ENCODE results near the gene CADPS2.
"Not testable (repeated sequence)": the region's sequence is repeated elsewhere in the genome, so short reads cannot be mapped to it uniquely, and the experiment has no call there.

The CADPS2 gene

GRCh38 chr7:122675011-122675410, 211.2 kb downstream of the CADPS2 start:
- no peak for TF ChIP-seq ZNF274 (IDR thresholded peaks at IDR 0.05; ENCODE audit: low read depth, low read length)
- H3K4me3 ChIP-seq (ENCODE audit: low read length), result no peak overlapping the region

DNA sequence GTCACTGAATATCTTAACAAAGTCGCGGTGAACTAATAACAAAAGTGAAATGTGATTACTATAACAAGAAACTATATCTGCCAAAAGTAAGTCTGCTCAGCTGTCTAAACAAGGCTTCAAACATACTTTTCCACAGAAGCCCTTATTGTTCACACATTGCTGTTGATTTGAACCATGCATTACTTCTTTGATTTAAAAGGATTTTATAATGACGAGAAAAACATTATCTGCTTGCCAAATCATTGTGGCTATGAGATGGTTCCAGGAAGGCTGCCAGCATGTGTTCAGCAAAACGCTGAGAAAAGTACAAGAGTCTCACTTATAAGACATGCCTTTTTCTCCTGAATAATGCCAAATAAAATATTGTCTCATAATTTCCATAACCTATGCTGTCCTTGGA, 211.8 kb downstream of the CADPS2 start:
- no peak for TF ChIP-seq ZNF274 (IDR thresholded peaks at IDR 0.05; ENCODE audit: low read depth, low read length)
- H3K4me3 ChIP-seq (ENCODE audit: low read length), result no peak overlapping the region

DNA sequence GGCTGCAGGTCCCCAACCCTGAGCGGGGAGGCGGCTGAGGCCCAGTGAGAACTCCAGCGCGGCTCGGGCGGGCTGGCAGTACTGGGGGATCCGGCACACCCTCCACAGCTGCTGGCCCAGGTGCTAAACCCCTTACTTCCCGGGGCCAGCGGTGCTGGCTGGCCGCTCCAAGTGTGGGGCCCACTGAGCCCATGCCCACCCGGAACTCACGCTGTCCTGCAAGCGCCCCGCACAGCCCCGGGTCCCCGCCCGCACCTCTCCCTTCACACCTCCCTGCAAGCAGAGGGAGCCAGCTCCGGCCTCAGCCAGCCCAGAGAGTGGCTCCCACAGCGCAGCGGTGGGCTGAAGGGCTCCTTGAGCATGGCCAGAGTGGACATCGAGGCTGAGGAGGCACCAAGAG, 212.3 kb downstream of the CADPS2 start:
- no peak overlapping the region for H3K4me3 ChIP-seq (ENCODE audit: low read length)
- no peak for TF ChIP-seq ZNF274 (IDR thresholded peaks at IDR 0.05; ENCODE audit: low read depth, low read length)

DNA sequence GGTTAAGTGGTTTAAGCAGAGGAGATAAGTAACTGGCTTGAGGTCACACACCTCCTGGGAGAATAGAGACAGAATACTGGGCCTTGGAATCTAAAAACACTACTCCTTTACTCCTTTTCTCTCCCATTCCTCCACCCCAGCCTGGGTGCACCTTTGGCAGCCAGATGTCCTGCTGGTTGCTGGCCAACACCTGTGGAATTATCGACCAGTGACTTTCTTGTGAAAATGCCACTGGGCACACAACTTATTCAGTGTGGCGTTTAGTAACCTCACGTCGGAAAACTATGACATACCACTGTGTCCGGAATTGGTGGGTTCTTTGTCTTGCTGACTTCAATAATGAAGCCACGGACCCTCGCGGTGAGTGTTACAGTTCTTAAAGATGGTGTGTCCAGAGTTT, 213.7 kb downstream of the CADPS2 start:
- TF ChIP-seq ZNF274 (IDR thresholded peaks at IDR 0.05; ENCODE audit: low read depth, low read length), result no peak
- no peak overlapping the region for H3K4me3 ChIP-seq (ENCODE audit: low read length)

DNA sequence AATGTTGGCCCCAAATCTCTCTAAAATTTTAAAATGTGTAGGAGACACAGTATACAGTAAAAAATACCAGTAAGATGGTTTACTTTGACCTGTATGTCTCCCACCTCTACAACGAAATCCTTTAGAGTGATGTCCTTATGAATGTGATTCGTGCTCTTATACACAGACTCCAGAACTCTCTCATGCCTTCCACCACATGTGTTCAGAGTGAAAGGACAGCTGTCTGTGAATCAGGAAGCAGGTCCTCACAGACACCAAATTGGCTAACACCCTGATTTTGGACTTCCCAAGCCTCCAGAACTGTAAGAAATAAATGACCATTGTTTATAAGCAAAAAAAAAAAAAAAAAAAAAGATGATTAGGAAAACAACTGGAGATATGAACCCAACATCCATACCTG, 222.5 kb downstream of the CADPS2 start:
- no peak overlapping the region for H3K4me3 ChIP-seq (ENCODE audit: low read length)
- TF ChIP-seq ZNF274 (IDR thresholded peaks at IDR 0.05; ENCODE audit: low read depth, low read length), result no peak

GRCh38 chr7:122658856-122659255, 227.4 kb downstream of the CADPS2 start:
- no peak for TF ChIP-seq ZNF274 (IDR thresholded peaks at IDR 0.05; ENCODE audit: low read depth, low read length)
- H3K4me3 ChIP-seq (ENCODE audit: low read length), result no peak overlapping the region

DNA sequence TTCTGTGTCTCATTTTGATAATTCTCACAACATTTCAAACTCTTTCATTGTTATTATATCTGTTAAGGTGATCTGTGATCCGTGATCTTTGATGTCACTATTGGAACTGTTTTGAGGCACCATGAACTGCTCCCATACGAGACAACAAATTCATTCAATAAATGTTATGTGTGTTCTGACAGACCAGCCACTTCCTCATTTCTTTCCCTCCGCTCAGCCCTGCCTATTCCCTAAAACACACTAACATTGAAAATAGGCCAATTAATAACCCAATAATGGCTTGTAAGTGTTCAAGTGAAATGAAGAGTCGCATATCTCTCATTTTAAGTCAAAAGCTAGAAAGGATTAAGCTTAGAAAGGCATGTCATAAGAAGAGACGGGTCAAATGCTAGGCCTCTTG, 232.6 kb downstream of the CADPS2 start:
- H3K4me3 ChIP-seq (ENCODE audit: low read length), result no peak overlapping the region
- TF ChIP-seq ZNF274 (IDR thresholded peaks at IDR 0.05; ENCODE audit: low read depth, low read length), result no peak

DNA sequence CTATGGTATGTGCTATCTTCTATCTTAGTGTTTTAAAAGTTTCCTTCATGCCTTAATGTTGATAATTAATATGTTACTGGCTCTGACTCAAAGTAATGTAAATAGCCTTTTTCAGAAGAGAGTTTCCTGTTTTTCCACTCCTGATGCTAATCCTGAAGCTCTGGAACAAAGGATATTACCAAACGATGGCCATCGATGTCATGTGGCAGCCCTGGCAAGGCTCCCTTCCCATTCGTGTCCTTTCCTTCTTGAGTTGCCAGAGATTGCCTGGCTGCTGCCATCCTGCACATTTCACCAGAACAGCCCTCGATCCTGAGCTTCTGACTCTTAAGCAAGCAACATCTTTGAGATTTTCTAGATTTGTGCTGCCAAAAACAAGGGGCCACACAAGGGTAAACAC, 233.4 kb downstream of the CADPS2 start:
- no peak for TF ChIP-seq ZNF274 (IDR thresholded peaks at IDR 0.05; ENCODE audit: low read depth, low read length)
- H3K4me3 ChIP-seq (ENCODE audit: low read length), result no peak overlapping the region

GRCh38 chr7:122651451-122651850, 234.8 kb downstream of the CADPS2 start:
- H3K4me3 ChIP-seq (ENCODE audit: low read length), result no peak overlapping the region
- no peak for TF ChIP-seq ZNF274 (IDR thresholded peaks at IDR 0.05; ENCODE audit: low read depth, low read length)

DNA sequence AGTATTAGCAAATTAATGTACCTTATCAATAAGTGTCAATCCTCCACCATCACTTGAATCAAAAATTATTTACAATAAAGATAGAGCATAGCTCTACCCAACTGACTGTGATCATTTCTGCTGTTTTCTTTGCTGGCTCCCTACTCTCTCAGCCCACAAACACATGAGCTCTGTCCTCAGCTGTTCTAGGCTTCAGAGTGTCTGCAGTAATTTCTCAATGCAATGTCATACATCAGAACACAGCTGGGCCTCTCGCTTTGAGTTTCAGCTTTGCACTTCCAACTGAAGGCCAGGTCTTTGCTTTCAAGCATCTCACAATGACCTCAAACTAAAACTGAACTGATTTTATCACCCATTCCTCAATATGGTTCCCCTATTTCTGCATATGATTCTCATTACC, 243.0 kb downstream of the CADPS2 start:
- no peak overlapping the region for H3K4me3 ChIP-seq (ENCODE audit: low read length)
- no peak for TF ChIP-seq ZNF274 (IDR thresholded peaks at IDR 0.05; ENCODE audit: low read depth, low read length)

GRCh38 chr7:122638459-122638858, 247.8 kb downstream of the CADPS2 start:
- H3K4me3 ChIP-seq (ENCODE audit: low read length), result no peak overlapping the region
- no peak for TF ChIP-seq ZNF274 (IDR thresholded peaks at IDR 0.05; ENCODE audit: low read depth, low read length)

GRCh38 chr7:122637784-122638183, 248.5 kb downstream of the CADPS2 start:
- H3K4me3 ChIP-seq (ENCODE audit: low read length), result no peak overlapping the region
- TF ChIP-seq ZNF274 (IDR thresholded peaks at IDR 0.05; ENCODE audit: low read depth, low read length), result no peak

GRCh38 chr7:122635481-122635880, 250.8 kb downstream of the CADPS2 start:
- not testable (repeated sequence) for H3K4me3 ChIP-seq (ENCODE audit: low read length)

GRCh38 chr7:122633472-122633871, 252.8 kb downstream of the CADPS2 start:
- TF ChIP-seq ZNF274 (IDR thresholded peaks at IDR 0.05; ENCODE audit: low read depth, low read length), result no peak

DNA sequence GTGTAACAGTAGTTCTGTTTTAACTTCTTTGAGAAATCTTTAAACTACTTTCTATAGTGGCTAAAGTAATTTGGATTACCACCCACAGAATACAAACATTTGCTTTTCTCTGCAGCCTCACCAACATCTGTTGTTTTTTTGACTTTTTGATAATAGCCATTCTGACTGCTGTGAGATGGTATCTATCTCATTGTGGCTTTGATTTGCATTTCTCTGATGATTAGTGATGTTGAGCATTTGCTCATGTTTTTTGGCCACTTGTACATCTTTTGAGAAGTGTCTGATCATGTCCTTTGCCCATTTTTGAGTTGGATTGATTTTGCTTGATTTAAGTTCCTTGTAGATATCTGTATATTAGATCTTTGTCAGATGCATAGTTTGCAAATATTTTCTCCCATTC, 254.0 kb downstream of the CADPS2 start:
- no peak for TF ChIP-seq ZNF274 (IDR thresholded peaks at IDR 0.05; ENCODE audit: low read depth, low read length)
- no peak overlapping the region for H3K4me3 ChIP-seq (ENCODE audit: low read length)

More at GRCh38 chr7:122633472-122633871, 252.8 kb downstream of the CADPS2 start:
- H3K4me3 ChIP-seq (ENCODE audit: low read length), result peak overlapping the region; percentile 45; the same call in 1 of the 2 replicates

GRCh38 chr7:122629412-122629953, 256.8 kb downstream of the CADPS2 start:
- TF ChIP-seq ZNF274 (IDR thresholded peaks at IDR 0.05; ENCODE audit: low read depth, low read length), result no peak

More at GRCh38 chr7:122629412-122629953, 256.8 kb downstream of the CADPS2 start:
- H3K4me3 ChIP-seq (ENCODE audit: low read length), result no peak overlapping the region
